Cardiac fibroblast (primary cell): ENCODE measurements around the gene CYP2J2.
A peak's percentile ranks its signal among the peaks of the same experiment; 100 is the strongest.
"Not testable (repeated sequence)": the region's sequence is repeated elsewhere in the genome, so short reads cannot be mapped to it uniquely, and the experiment has no call there.

Experiments
- DNase-seq, 2 donors: peaks; one replicate each; pipeline versions ENCODE4 v3.0.0 to v3.0.0-alpha.2; 2010; ENCODE audit warnings: low read depth in 2 of 2
- H3K4me3 ChIP-seq, 2 donors: replicated peaks in 1 of 2; 1 replicate in 1 of 2; 2 replicates in 1 of 2; pipeline ENCODE4 v1.5.1; 2011; ENCODE audit warnings: low read depth in 2 of 2, low read length in 2 of 2, mild to moderate bottlenecking in 2 of 2, moderate library complexity in 1 of 2
- CTCF ChIP-seq: IDR thresholded peaks from one replicate; pipeline ENCODE4 v1.5.1; 2011; ENCODE audit warnings: low read depth, mild to moderate bottlenecking, low read length, inconsistent platforms

The CYP2J2 gene

GRCh38 chr1:59926381-59927123 lies at the start of gene CYP2J2:
TSS of gene CYP2J2 (minus strand) at chr1:59926773. CDS start at chr1:59926746, 27 bp downstream.
- DNase-seq = peak in 1 of 2 donors; percentile 17
- H3K4me3 ChIP-seq = peak within 1 kb of the TSS; percentile 41 to 49
- no peak for TF ChIP-seq CTCF

- H3K4me3 ChIP-seq = no peak overlapping the region
- DNase-seq = no peak
- no peak for TF ChIP-seq CTCF
Measured at GRCh38 chr1:59973719-59974118, 47.1 kb upstream of the CYP2J2 start.

- H3K4me3 ChIP-seq = no peak overlapping the region
- DNase-seq = no peak
- TF ChIP-seq CTCF = no peak
Measured at GRCh38 chr1:59972216-59972927, 45.8 kb upstream of the CYP2J2 start.

- TF ChIP-seq CTCF = peak; percentile 87
- DNase-seq = peak; percentile 66 to 67
- no peak overlapping the region for H3K4me3 ChIP-seq
Measured at GRCh38 chr1:59971464-59971911, 44.9 kb upstream of the CYP2J2 start.

GRCh38 chr1:59969542-59970175 lies 43.1 kb upstream of the CYP2J2 start:
- H3K4me3 ChIP-seq, DNase-seq: not testable (repeated sequence)

- not testable (repeated sequence) for DNase-seq, H3K4me3 ChIP-seq
Measured at GRCh38 chr1:59968746-59969145, 42.2 kb upstream of the CYP2J2 start.

GRCh38 chr1:59967780-59968179 lies 41.2 kb upstream of the CYP2J2 start:
- no peak overlapping the region for H3K4me3 ChIP-seq
- no peak for TF ChIP-seq CTCF
- DNase-seq = no peak
